Bronchial epithelial cell (primary cell): ENCODE data around the gene RRAS. TPM values are rescaled to one million over a fixed set of nuclear protein-coding genes. Genes with fewer than 3 reads are reported as not detected.

Experiments
- DNase-seq: peaks from one replicate; pipeline ENCODE4 v3.0.0-alpha.2; 2010; ENCODE audit warnings: low read depth
- FAIRE-seq: peaks from 2 replicates; lab custom pipeline; 2011; peaks lifted over from hg19 to GRCh38; lab: Jason Lieb, UNC
- H3K27me3 ChIP-seq: 2 replicates; pipeline ENCODE4 v1.5.1; 2011; ENCODE audit warnings: low read length; ENCODE audit not compliant: control insufficient read depth, insufficient read depth
- H3K36me3 ChIP-seq: 2 replicates; pipeline ENCODE4 v1.5.1; 2011; ENCODE audit warnings: low read length; ENCODE audit not compliant: control insufficient read depth, insufficient read depth
- H3K4me3 ChIP-seq: 2 replicates; pipeline ENCODE4 v1.5.1; 2011; ENCODE audit warnings: mild to moderate bottlenecking, low read depth, low read length, control low read depth
- CTCF ChIP-seq: IDR thresholded peaks from 2 replicates; pipeline ENCODE4 v1.5.1; 2011; ENCODE audit warnings: mild to moderate bottlenecking, moderate library complexity, low read length, control low read depth, inconsistent platforms; ENCODE audit not compliant: insufficient read depth, severe bottlenecking
- total RNA-seq: library from RNA; depleted of rRNA; stranded (reverse); fragments of >200 nt; gene quantifications from 2 replicates; pipeline ENCODE4 v1.2.1, GENCODE V29; 2014

Gene RRAS
- total RNA-seq, 1 donor from 2014 or later: 24.2 TPM

- DNase-seq (no peak), FAIRE-seq (no peak)
- H3K36me3 ChIP-seq: peaks cover 8% of the 10 kb centered on the region
- no peak overlapping the region for H3K4me3 ChIP-seq
- TF ChIP-seq CTCF: no peak
- H3K27me3 ChIP-seq: no peaks in the 10 kb centered on the region
Observed at GRCh38 chr19:49632576-49632975, 7.4 kb downstream of the RRAS start.

GRCh38 chr19:49631610-49632192 lies 8.2 kb downstream of the RRAS start:
- no peak overlapping the region for H3K4me3 ChIP-seq
- DNase-seq (no peak), FAIRE-seq (no peak)
- H3K36me3 ChIP-seq: peaks cover 8% of the 10 kb centered on the region
- TF ChIP-seq CTCF: no peak
- H3K27me3 ChIP-seq: no peaks in the 10 kb centered on the region

GRCh38 chr19:49631014-49631588 lies 8.8 kb downstream of the RRAS start:
- Histone ChIP-seq H3K4me3 (no peak overlapping the region), H3K27me3 (no peaks in the 10 kb centered on the region), H3K36me3 (peaks cover 6% of the 10 kb centered on the region)
- no peak for TF ChIP-seq CTCF
- FAIRE-seq (no peak), DNase-seq (no peak)

GRCh38 chr19:49629659-49630058 lies 10.3 kb downstream of the RRAS start:
- no peak overlapping the region for H3K4me3 ChIP-seq
- no peaks in the 10 kb centered on the region for H3K27me3 ChIP-seq
- H3K36me3 ChIP-seq: peaks cover 4% of the 10 kb centered on the region
- no peak for TF ChIP-seq CTCF
- DNase-seq: no peak
- no peak for FAIRE-seq

GRCh38 chr19:49626226-49626625 lies 13.7 kb downstream of the RRAS start:
- Histone ChIP-seq H3K36me3 (peaks cover 7% of the 10 kb centered on the region), H3K27me3 (no peaks in the 10 kb centered on the region), H3K4me3 (no peak overlapping the region)
- FAIRE-seq (no peak), DNase-seq (no peak)
- no peak for TF ChIP-seq CTCF
